ENCODE data around the gene AMFR. TPM values are rescaled to one million over a fixed set of nuclear protein-coding genes. Genes with fewer than 3 reads are reported as not detected.

AMFR gene
- polyA plus RNA-seq, 4 donors = 55.9 to 75.1 (median 64.8) TPM

DNA sequence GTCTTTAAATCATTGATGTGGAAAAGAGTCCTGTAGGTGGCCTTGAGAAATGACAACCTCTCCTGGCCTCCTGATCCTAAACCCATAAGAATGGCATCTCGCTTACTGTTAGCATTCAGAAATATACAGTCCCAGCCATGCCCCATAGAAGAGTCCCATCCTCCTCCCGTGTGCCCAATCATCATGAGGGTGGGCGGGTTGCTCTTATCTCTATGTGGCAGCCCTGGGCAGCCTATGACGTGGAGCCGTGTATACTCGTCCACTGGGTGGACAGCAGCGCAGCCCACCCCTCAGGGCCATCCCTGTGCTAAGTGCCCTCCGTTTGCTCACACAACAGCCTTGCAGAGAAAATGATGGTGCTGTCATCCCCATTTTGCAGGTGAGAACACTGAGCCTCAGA, 105.3 kb downstream of the AMFR start:
- H3K36me3 ChIP-seq (ENCODE audit: control insufficient read depth in 3 of 3, insufficient read depth in 2 of 3, low read depth in 1 of 3, low read length in 3 of 3) = no peaks in the 10 kb centered on the region
- no peaks in the 10 kb centered on the region for H3K4me1 ChIP-seq (ENCODE audit: control insufficient read depth in 3 of 3, insufficient read depth in 2 of 3, low read depth in 1 of 3, low read length in 2 of 3)
- no peak for FAIRE-seq
- H3K27me3 ChIP-seq (ENCODE audit: control insufficient read depth in 3 of 3, insufficient read depth in 3 of 3, low read length in 3 of 3) = peaks cover 0 to 9% (median 0%) of the 10 kb centered on the region in 3 donors
- no peak overlapping the region for H3K4me3 ChIP-seq (ENCODE audit: low read depth in 1 of 3, low read length in 3 of 3)
- H3K9me3 ChIP-seq (ENCODE audit: control insufficient read depth in 2 of 2, insufficient read depth in 1 of 2, low read depth in 1 of 2, low read length in 1 of 2) = no peaks in the 10 kb centered on the region
- no peak for DNase-seq
- H3K27ac ChIP-seq (ENCODE audit: low read depth in 1 of 3, low read length in 2 of 3) = no peak overlapping the region
- WGBS, 3 donors = 66 to 85% (median 82%) methylated on average over 8 of the region's 8 CpGs

DNA sequence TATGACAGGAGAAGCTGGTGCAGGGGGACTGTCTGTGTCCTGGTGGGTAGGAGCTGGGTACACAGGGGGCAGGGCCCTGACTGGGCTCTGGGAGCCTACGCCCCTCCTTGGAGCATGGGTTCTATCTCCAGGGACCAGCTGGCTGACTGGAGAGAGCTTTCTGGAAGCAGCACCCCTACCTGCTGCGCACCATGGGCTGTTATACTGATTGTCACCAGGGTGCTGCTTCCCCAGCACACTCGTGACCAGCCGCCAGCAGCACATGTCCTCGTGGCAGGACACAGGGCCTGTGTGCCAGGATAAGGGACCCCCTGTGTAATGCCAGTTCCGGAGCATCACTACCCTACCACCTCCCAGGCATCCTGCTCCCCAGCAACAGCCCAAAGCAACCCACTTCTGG, 106.0 kb downstream of the AMFR start:
- WGBS, 3 donors = 90 to 92% (median 90%) methylated on average over 6 of the region's 6 CpGs
- FAIRE-seq = no peak
- peaks cover 0 to 9% (median 0%) of the 10 kb centered on the region in 3 donors for H3K27me3 ChIP-seq (ENCODE audit: control insufficient read depth in 3 of 3, insufficient read depth in 3 of 3, low read length in 3 of 3)

DNA sequence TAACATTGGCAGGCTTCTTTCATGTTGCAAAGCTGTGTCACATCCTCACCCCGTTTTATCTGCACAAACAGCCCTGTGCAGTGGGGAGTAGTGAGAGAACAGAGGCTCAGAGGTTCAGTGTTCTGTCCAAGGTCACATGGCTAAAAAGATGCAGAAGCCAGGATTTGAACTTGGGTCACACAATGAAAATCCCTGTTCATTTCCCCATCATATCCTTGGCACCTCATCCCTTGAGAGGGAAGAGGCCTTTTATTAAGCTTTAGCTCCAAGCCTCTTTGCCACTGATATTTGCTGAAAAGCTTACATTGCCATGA, 106.6 kb downstream of the AMFR start:
- Histone ChIP-seq H3K4me1 (ENCODE audit: control insufficient read depth in 3 of 3, insufficient read depth in 2 of 3, low read depth in 1 of 3, low read length in 2 of 3) (no peaks in the 10 kb centered on the region), H3K27ac (ENCODE audit: low read depth in 1 of 3, low read length in 2 of 3) (no peak overlapping the region), H3K9me3 (ENCODE audit: control insufficient read depth in 2 of 2, insufficient read depth in 1 of 2, low read depth in 1 of 2, low read length in 1 of 2) (no peaks in the 10 kb centered on the region), H3K4me3 (ENCODE audit: low read depth in 1 of 3, low read length in 3 of 3) (no peak overlapping the region), H3K27me3 (ENCODE audit: control insufficient read depth in 3 of 3, insufficient read depth in 3 of 3, low read length in 3 of 3) (peaks cover 0 to 9% (median 0%) of the 10 kb centered on the region in 3 donors), H3K36me3 (ENCODE audit: control insufficient read depth in 3 of 3, insufficient read depth in 2 of 3, low read depth in 1 of 3, low read length in 3 of 3) (no peaks in the 10 kb centered on the region)
- 15 to 43% (median 25%) methylated on average over 1 of the region's 1 CpG for WGBS, 3 donors
- FAIRE-seq = no peak
- DNase-seq = no peak

More for the DNA sequence above, 106.0 kb downstream of the AMFR start:
- Histone ChIP-seq H3K27ac (ENCODE audit: low read depth in 1 of 3, low read length in 2 of 3) (no peak overlapping the region), H3K4me3 (ENCODE audit: low read depth in 1 of 3, low read length in 3 of 3) (no peak overlapping the region), H3K9me3 (ENCODE audit: control insufficient read depth in 2 of 2, insufficient read depth in 1 of 2, low read depth in 1 of 2, low read length in 1 of 2) (no peaks in the 10 kb centered on the region), H3K4me1 (ENCODE audit: control insufficient read depth in 3 of 3, insufficient read depth in 2 of 3, low read depth in 1 of 3, low read length in 2 of 3) (no peaks in the 10 kb centered on the region), H3K36me3 (ENCODE audit: control insufficient read depth in 3 of 3, insufficient read depth in 2 of 3, low read depth in 1 of 3, low read length in 3 of 3) (no peaks in the 10 kb centered on the region)
- no peak for DNase-seq

DNA sequence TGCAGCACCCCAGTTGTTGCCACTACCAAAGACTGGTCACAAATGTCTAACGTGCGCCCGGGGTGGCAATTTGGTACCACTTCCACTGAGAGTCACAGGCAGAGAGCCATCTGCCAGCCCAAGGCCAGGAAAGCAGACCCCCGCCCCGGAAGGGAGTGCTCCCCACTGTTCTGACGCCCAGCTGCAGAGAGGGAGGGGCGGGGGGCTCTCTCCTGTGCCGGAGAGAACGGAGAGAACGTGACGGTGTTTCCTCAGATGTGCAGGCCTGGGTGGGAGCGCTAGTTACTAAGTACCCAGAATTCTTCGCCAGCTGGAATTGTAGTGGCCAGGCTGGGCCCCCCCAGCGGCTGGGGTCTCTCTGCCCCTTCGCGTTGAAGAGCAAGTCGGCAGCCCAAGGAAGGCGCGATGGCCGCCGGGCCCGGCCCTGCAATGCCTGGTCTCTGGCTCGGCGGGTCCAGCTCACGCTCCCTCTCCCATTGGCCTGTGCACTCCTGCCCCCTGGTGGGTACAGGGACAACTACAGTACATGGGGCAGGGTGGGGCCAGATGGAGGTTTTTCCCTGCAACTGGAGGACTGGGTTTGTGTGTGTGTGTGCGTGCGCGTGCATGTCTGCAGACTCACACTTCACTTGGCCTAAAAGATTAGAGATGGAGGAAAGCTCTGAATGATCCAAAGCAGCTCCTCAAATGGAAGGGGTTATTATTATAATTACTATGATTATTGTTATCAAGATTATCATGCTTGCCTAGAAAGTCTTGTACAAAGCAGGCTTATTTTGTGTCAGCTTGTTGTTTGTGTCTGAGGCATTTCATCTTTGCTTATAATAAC, 107.1 kb downstream of the AMFR start:
- 11 to 19% (median 14%) methylated on average over 28 of the region's 28 CpGs for WGBS, 3 donors
- H3K4me1 ChIP-seq (ENCODE audit: control insufficient read depth in 3 of 3, insufficient read depth in 2 of 3, low read depth in 1 of 3, low read length in 2 of 3) = no peaks in the 10 kb centered on the region
- peak; percentile 74 to 82 for DNase-seq
- peaks cover 0 to 9% (median 0%) of the 10 kb centered on the region in 3 donors for H3K27me3 ChIP-seq (ENCODE audit: control insufficient read depth in 3 of 3, insufficient read depth in 3 of 3, low read length in 3 of 3)
- H3K9me3 ChIP-seq (ENCODE audit: control insufficient read depth in 2 of 2, insufficient read depth in 1 of 2, low read depth in 1 of 2, low read length in 1 of 2) = no peaks in the 10 kb centered on the region
- H3K4me3 ChIP-seq (ENCODE audit: low read depth in 1 of 3, low read length in 3 of 3) = no peak overlapping the region
- H3K27ac ChIP-seq (ENCODE audit: low read depth in 1 of 3, low read length in 2 of 3) = no peak overlapping the region
- H3K36me3 ChIP-seq (ENCODE audit: control insufficient read depth in 3 of 3, insufficient read depth in 2 of 3, low read depth in 1 of 3, low read length in 3 of 3) = no peaks in the 10 kb centered on the region
- FAIRE-seq = no peak

DNA sequence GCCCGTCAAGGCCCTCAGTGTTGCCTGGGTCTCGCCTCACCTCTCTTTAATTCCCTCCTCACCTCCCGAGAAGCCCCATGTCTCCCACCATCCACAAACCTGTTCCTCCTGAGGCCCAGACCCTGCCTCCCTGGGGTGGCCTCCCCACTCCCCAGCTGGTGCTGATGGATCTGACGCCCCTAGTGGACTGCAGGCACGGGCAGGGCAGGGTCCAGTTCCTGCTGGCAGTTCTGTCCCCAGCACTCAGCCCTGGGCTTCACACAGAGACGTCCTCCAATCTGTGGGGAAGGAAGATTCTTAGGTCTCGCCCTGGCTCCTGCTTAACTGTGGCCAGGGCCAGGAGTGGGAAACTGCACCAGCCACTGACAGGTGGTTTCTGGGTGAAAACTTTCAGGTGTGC, 108.8 kb downstream of the AMFR start:
- no peaks in the 10 kb centered on the region for H3K4me1 ChIP-seq (ENCODE audit: control insufficient read depth in 3 of 3, insufficient read depth in 2 of 3, low read depth in 1 of 3, low read length in 2 of 3)
- H3K9me3 ChIP-seq (ENCODE audit: control insufficient read depth in 2 of 2, insufficient read depth in 1 of 2, low read depth in 1 of 2, low read length in 1 of 2) = no peaks in the 10 kb centered on the region
- no peak overlapping the region for H3K27ac ChIP-seq (ENCODE audit: low read depth in 1 of 3, low read length in 2 of 3)
- H3K4me3 ChIP-seq (ENCODE audit: low read depth in 1 of 3, low read length in 3 of 3) = no peak overlapping the region
- 64 to 83% (median 69%) methylated on average over 7 of the region's 7 CpGs for WGBS, 3 donors
- DNase-seq (no peak), FAIRE-seq (no peak)
- no peaks in the 10 kb centered on the region for H3K36me3 ChIP-seq (ENCODE audit: control insufficient read depth in 3 of 3, insufficient read depth in 2 of 3, low read depth in 1 of 3, low read length in 3 of 3)
- peaks cover 0 to 9% (median 0%) of the 10 kb centered on the region in 3 donors for H3K27me3 ChIP-seq (ENCODE audit: control insufficient read depth in 3 of 3, insufficient read depth in 3 of 3, low read length in 3 of 3)

DNA sequence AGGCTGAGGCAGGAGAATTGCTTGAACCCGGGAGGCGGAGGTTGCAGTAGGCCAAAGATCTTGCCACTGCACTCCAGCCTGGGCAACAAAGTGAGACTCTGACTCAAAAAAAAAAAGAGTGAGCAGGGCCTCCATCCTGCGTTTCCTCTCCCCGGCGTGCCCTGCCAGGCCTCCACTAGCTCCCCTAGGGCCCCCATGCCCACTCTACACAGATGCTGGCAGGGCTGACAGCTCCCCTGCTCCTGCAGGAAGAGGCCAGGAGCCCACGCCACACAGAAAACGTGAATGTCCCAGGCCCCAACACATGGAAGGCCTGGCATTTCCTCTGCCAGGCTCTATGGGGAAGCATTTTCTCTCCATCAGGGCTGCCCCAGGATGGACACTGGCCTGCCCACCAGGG, 109.4 kb downstream of the AMFR start:
- no peak overlapping the region for H3K27ac ChIP-seq (ENCODE audit: low read depth in 1 of 3, low read length in 2 of 3)
- no peaks in the 10 kb centered on the region for H3K9me3 ChIP-seq (ENCODE audit: control insufficient read depth in 2 of 2, insufficient read depth in 1 of 2, low read depth in 1 of 2, low read length in 1 of 2)
- 89 to 94% (median 91%) methylated on average over 7 of the region's 7 CpGs for WGBS, 3 donors
- H3K36me3 ChIP-seq (ENCODE audit: control insufficient read depth in 3 of 3, insufficient read depth in 2 of 3, low read depth in 1 of 3, low read length in 3 of 3) = no peaks in the 10 kb centered on the region
- H3K27me3 ChIP-seq (ENCODE audit: control insufficient read depth in 3 of 3, insufficient read depth in 3 of 3, low read length in 3 of 3) = peaks cover 0 to 9% (median 0%) of the 10 kb centered on the region in 3 donors
- DNase-seq = no peak
- H3K4me1 ChIP-seq (ENCODE audit: control insufficient read depth in 3 of 3, insufficient read depth in 2 of 3, low read depth in 1 of 3, low read length in 2 of 3) = no peaks in the 10 kb centered on the region
- no peak overlapping the region for H3K4me3 ChIP-seq (ENCODE audit: low read depth in 1 of 3, low read length in 3 of 3)
- no peak for FAIRE-seq

DNA sequence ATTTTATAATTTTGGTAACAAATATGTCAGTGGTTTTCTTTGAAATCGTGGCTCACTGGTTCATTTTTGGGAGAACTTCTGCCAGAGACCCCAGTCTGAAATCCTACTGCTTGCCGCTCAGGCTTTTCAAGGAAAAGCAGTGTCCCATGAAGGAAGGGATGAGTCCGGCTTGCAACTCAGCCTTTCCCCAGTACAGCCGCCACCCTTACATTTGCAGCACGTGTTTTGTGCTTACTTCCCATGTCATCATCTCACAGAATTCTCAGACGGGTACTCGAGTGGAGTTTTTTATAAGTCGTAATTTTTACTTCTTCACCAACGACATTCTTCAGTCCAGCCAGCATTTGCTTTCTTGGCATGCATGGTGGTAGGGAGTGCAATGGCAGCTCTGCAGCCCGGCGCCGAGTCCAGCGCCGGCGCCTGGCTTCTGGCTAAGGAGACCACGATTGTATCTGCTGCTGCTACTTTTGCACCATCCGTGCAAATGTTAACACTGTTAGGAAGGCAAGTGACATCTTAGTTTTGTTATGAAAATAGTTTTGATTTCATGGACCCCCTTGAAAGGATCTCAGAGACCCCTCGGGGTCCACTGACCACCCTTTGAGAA, 111.0 kb downstream of the AMFR start:
- WGBS, 3 donors = 77 to 86% (median 77%) methylated on average over 18 of the region's 18 CpGs
- Histone ChIP-seq H3K36me3 (ENCODE audit: control insufficient read depth in 3 of 3, insufficient read depth in 2 of 3, low read depth in 1 of 3, low read length in 3 of 3) (no peaks in the 10 kb centered on the region), H3K27ac (ENCODE audit: low read depth in 1 of 3, low read length in 2 of 3) (no peak overlapping the region), H3K4me3 (ENCODE audit: low read depth in 1 of 3, low read length in 3 of 3) (no peak overlapping the region), H3K27me3 (ENCODE audit: control insufficient read depth in 3 of 3, insufficient read depth in 3 of 3, low read length in 3 of 3) (peaks cover 0 to 9% (median 0%) of the 10 kb centered on the region in 3 donors), H3K4me1 (ENCODE audit: control insufficient read depth in 3 of 3, insufficient read depth in 2 of 3, low read depth in 1 of 3, low read length in 2 of 3) (no peaks in the 10 kb centered on the region), H3K9me3 (ENCODE audit: control insufficient read depth in 2 of 2, insufficient read depth in 1 of 2, low read depth in 1 of 2, low read length in 1 of 2) (no peaks in the 10 kb centered on the region)
- FAIRE-seq (no peak), DNase-seq (no peak)

DNA sequence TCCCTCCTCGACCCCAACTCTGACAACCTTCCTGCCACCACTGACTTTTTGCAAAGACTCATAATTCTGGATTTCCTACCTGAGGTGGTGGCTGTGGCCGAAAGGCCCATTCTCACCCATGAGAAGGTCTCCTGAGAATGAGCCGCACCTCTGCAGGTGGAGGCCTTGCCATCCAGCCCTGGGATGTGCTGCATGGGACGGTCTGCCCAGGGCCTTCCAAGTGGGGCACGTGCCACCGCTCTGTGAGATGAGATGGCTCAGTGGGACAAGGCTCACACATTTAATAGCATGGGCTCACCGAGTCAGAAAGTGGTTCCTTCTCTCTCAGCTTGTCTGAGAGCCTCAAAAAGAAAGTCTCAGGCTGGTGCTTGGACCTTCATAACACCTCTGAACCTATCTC, 112.8 kb downstream of the AMFR start:
- WGBS, 3 donors = 84 to 90% (median 84%) methylated on average over 7 of the region's 7 CpGs
- FAIRE-seq (no peak), DNase-seq (no peak)

DNA sequence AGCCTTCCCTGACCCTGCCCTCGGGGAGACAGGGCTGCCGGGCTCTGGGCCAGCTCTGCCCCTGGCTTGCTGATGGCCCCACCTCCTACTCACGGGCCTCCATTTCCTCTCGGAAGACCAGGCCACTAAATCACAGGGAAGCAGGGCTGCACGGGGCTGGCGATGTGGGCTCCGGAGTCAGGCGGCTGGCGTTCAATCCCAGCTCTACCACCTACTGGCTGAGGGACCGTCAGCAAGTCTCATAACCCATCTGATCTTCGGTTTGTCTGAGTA, 113.4 kb downstream of the AMFR start:
- Histone ChIP-seq H3K36me3 (ENCODE audit: control insufficient read depth in 3 of 3, insufficient read depth in 2 of 3, low read depth in 1 of 3, low read length in 3 of 3) (no peaks in the 10 kb centered on the region), H3K9me3 (ENCODE audit: control insufficient read depth in 2 of 2, insufficient read depth in 1 of 2, low read depth in 1 of 2, low read length in 1 of 2) (no peaks in the 10 kb centered on the region), H3K27ac (ENCODE audit: low read depth in 1 of 3, low read length in 2 of 3) (no peak overlapping the region), H3K4me1 (ENCODE audit: control insufficient read depth in 3 of 3, insufficient read depth in 2 of 3, low read depth in 1 of 3, low read length in 2 of 3) (no peaks in the 10 kb centered on the region), H3K27me3 (ENCODE audit: control insufficient read depth in 3 of 3, insufficient read depth in 3 of 3, low read length in 3 of 3) (peaks cover 0 to 3% (median 0%) of the 10 kb centered on the region in 3 donors), H3K4me3 (ENCODE audit: low read depth in 1 of 3, low read length in 3 of 3) (no peak overlapping the region)
- no peak for DNase-seq
- 68 to 73% (median 72%) methylated on average over 11 of the region's 11 CpGs for WGBS, 3 donors
- no peak for FAIRE-seq

More for the DNA sequence above, 112.8 kb downstream of the AMFR start:
- Histone ChIP-seq H3K27me3 (ENCODE audit: control insufficient read depth in 3 of 3, insufficient read depth in 3 of 3, low read length in 3 of 3) (peaks cover 0 to 3% (median 0%) of the 10 kb centered on the region in 3 donors), H3K4me3 (ENCODE audit: low read depth in 1 of 3, low read length in 3 of 3) (no peak overlapping the region), H3K4me1 (ENCODE audit: control insufficient read depth in 3 of 3, insufficient read depth in 2 of 3, low read depth in 1 of 3, low read length in 2 of 3) (no peaks in the 10 kb centered on the region), H3K9me3 (ENCODE audit: control insufficient read depth in 2 of 2, insufficient read depth in 1 of 2, low read depth in 1 of 2, low read length in 1 of 2) (no peaks in the 10 kb centered on the region), H3K27ac (ENCODE audit: low read depth in 1 of 3, low read length in 2 of 3) (no peak overlapping the region), H3K36me3 (ENCODE audit: control insufficient read depth in 3 of 3, insufficient read depth in 2 of 3, low read depth in 1 of 3, low read length in 3 of 3) (no peaks in the 10 kb centered on the region)
